HS-5 (cell line): ENCODE results near the gene EPB41L4B.
A peak's percentile ranks its signal among the peaks of the same experiment; 100 is the strongest.
"Not testable (repeated sequence)": the region's sequence is repeated elsewhere in the genome, so short reads cannot be mapped to it uniquely, and the experiment has no call there.

Experiments used
- DNase-seq: peaks from one replicate; pipeline ENCODE4 v3.0.0-alpha.2; 2012; ENCODE audit warnings: low read depth

Gene EPB41L4B

GRCh38 chr9:109320742-109321448, at the start of gene EPB41L4B:
Gene EPB41L4B (minus strand): TSS chr9:109321059. CDS start chr9:109320446, 613 bp downstream.
- DNase-seq = no peak

- no peak for DNase-seq
Observed at GRCh38 chr9:109369285-109369684, 48.4 kb upstream of the EPB41L4B start.

GRCh38 chr9:109360771-109361170, 39.9 kb upstream of the EPB41L4B start:
- no peak for DNase-seq

GRCh38 chr9:109358968-109359603, 38.2 kb upstream of the EPB41L4B start:
- not testable (repeated sequence) for DNase-seq

- DNase-seq = no peak
Observed at GRCh38 chr9:109355564-109356297, 34.9 kb upstream of the EPB41L4B start.

GRCh38 chr9:109354190-109354589, 33.3 kb upstream of the EPB41L4B start:
- DNase-seq = no peak

GRCh38 chr9:109351032-109351431, 30.2 kb upstream of the EPB41L4B start:
- no peak for DNase-seq

GRCh38 chr9:109349421-109349846, 28.6 kb upstream of the EPB41L4B start:
- DNase-seq = peak; percentile 79

GRCh38 chr9:109346904-109347303, 26.0 kb upstream of the EPB41L4B start:
- DNase-seq = no peak

GRCh38 chr9:109344866-109345265, 24.0 kb upstream of the EPB41L4B start:
- no peak for DNase-seq

- DNase-seq = no peak
Observed at GRCh38 chr9:109342878-109343277, 22.0 kb upstream of the EPB41L4B start.

GRCh38 chr9:109341561-109341960, 20.7 kb upstream of the EPB41L4B start:
- DNase-seq = no peak

- not testable (repeated sequence) for DNase-seq
Observed at GRCh38 chr9:109340979-109341378, 20.1 kb upstream of the EPB41L4B start.

- no peak for DNase-seq
Observed at GRCh38 chr9:109336409-109336808, 15.6 kb upstream of the EPB41L4B start.

GRCh38 chr9:109335929-109336328, 15.1 kb upstream of the EPB41L4B start:
- no peak for DNase-seq

GRCh38 chr9:109335121-109335520, 14.3 kb upstream of the EPB41L4B start:
- no peak for DNase-seq

GRCh38 chr9:109331353-109331752, 10.5 kb upstream of the EPB41L4B start:
- DNase-seq = no peak

GRCh38 chr9:109329638-109330258, 8.9 kb upstream of the EPB41L4B start:
- DNase-seq = no peak

GRCh38 chr9:109328978-109329637, 8.2 kb upstream of the EPB41L4B start:
- DNase-seq = no peak

GRCh38 chr9:109325089-109325488, 4.2 kb upstream of the EPB41L4B start:
- no peak for DNase-seq

GRCh38 chr9:109323771-109324170, 2.9 kb upstream of the EPB41L4B start:
- no peak for DNase-seq

GRCh38 chr9:109321727-109322126, 868 bp upstream of the EPB41L4B start:
- DNase-seq = no peak
